Adipocyte (in vitro differentiated cells): Measurements from ENCODE around the gene FAM72D.
A peak's percentile ranks its signal among the peaks of the same experiment; 100 is the strongest.
"Not testable (repeated sequence)": the region's sequence is repeated elsewhere in the genome, so short reads cannot be mapped to it uniquely, and the experiment has no call there.

Experiments
- DNase-seq: peaks from one replicate; pipeline ENCODE4 v3.0.0-alpha.2; 2015; ENCODE audit warnings: low read depth
- H3K27me3 ChIP-seq: replicated peaks from 2 replicates; pipeline ENCODE4 v1.7.0; 2013; ENCODE audit warnings: mild to moderate bottlenecking, low read length, moderate library complexity; ENCODE audit not compliant: control insufficient read depth, insufficient read depth
- H3K36me3 ChIP-seq: 2 replicates; pipeline ENCODE4 v1.7.0; 2013; ENCODE audit warnings: low read length, mild to moderate bottlenecking, moderate library complexity; ENCODE audit not compliant: control insufficient read depth, insufficient read depth, severe bottlenecking
- H3K4me1 ChIP-seq: 2 replicates; pipeline ENCODE4 v1.7.0; 2013; ENCODE audit warnings: mild to moderate bottlenecking, low read length, moderate library complexity; ENCODE audit not compliant: control insufficient read depth, insufficient read depth
- H3K4me3 ChIP-seq: 2 replicates; pipeline ENCODE4 v1.7.0; 2013; ENCODE audit warnings: mild to moderate bottlenecking, low read length, moderate library complexity
- H3K9ac ChIP-seq: 2 replicates; pipeline ENCODE4 v1.7.0; 2013; ENCODE audit warnings: mild to moderate bottlenecking, low read length, moderate library complexity
- H3K9me3 ChIP-seq: 2 replicates; pipeline ENCODE4 v1.7.0; 2013; ENCODE audit warnings: mild to moderate bottlenecking, low read length, moderate library complexity; ENCODE audit not compliant: control insufficient read depth

The FAM72D gene

GRCh38 chr1:145095284-145096057, at the start of gene FAM72D, which contains the start of gene SRGAP2B:
Gene FAM72D (plus strand): TSS chr1:145095974. CDS start chr1:145096848, 874 bp downstream.
Gene SRGAP2B (minus strand): TSS chr1:145095328. CDS start chr1:145092901, 2,427 bp downstream.
- peak within 1 kb of the TSS; percentile 61 for H3K4me3 ChIP-seq
- H3K9me3 ChIP-seq, H3K36me3 ChIP-seq, H3K27me3 ChIP-seq, H3K9ac ChIP-seq, DNase-seq, H3K4me1 ChIP-seq: not testable (repeated sequence)

GRCh38 chr1:145047553-145047952, 48.2 kb upstream of the FAM72D start:
- not testable (repeated sequence) for H3K9ac ChIP-seq, H3K36me3 ChIP-seq, H3K9me3 ChIP-seq, H3K27me3 ChIP-seq, DNase-seq, H3K4me1 ChIP-seq, H3K4me3 ChIP-seq

DNA sequence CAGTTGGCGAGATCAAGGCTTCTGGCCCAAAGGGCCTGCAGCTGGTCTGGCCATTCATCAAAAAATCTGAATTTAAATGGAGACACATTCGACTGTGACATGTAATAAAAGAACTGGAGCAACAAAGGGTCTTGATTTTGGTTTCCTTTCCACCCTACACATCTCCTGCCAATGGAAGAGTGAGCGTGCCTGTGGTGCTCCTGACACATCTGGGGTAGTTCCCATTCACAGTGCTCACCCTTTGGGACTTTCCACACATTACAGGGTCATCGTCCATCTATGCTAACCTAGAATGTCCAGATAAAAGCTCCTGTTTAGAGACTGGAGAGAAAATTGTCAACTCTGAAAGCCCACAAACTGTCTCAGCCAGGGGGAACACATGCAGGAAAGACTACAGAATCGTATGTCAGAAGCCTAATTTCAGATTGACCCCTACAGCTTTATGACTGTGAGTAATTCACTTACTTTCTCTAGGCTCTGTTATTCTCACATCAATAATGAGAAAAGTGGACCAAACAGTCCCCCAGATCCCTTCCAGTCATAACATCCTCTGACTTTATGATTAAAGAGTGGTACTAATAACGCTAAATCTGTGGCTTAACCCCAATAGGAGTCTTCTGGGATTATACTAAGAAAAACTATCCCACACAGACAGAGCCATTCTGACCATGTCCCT, 47.5 kb upstream of the FAM72D start:
- not testable (repeated sequence) for H3K4me3 ChIP-seq, H3K36me3 ChIP-seq, H3K9ac ChIP-seq, H3K4me1 ChIP-seq, DNase-seq, H3K9me3 ChIP-seq, H3K27me3 ChIP-seq

GRCh38 chr1:145052019-145052776, 43.6 kb upstream of the FAM72D start:
- H3K9ac ChIP-seq, H3K36me3 ChIP-seq, DNase-seq, H3K27me3 ChIP-seq, H3K4me3 ChIP-seq, H3K4me1 ChIP-seq, H3K9me3 ChIP-seq: not testable (repeated sequence)

GRCh38 chr1:145053428-145053827, 42.3 kb upstream of the FAM72D start:
- not testable (repeated sequence) for DNase-seq, H3K36me3 ChIP-seq, H3K9me3 ChIP-seq, H3K27me3 ChIP-seq, H3K4me3 ChIP-seq, H3K9ac ChIP-seq, H3K4me1 ChIP-seq

DNA sequence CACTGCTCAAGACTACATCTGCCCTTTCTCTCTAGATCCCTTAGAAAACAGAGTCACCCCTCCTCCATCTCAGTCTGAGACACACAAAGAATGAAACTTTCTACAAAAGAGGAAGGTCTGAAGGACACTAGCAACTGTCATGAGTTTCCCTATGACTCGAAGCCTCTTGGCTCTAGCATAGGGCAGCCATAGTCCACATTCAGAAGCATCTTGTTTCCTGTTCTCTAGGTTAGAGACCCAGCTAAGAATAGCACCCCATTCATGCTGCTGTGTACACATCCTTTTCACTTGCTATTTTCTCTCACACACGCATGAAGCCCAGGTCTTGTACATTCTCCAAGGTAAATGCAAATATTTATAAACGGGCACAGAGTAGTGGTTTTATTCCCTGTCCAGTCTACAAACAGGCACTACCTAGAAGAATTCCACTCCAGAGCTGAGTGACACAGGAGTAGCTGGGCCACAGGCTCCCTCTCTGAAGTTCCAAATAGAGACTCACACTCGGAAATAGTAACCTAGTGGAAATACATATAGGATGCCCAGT, 40.5 kb upstream of the FAM72D start:
- H3K9ac ChIP-seq, H3K4me3 ChIP-seq, H3K27me3 ChIP-seq, H3K4me1 ChIP-seq, H3K36me3 ChIP-seq, H3K9me3 ChIP-seq, DNase-seq: not testable (repeated sequence)

DNA sequence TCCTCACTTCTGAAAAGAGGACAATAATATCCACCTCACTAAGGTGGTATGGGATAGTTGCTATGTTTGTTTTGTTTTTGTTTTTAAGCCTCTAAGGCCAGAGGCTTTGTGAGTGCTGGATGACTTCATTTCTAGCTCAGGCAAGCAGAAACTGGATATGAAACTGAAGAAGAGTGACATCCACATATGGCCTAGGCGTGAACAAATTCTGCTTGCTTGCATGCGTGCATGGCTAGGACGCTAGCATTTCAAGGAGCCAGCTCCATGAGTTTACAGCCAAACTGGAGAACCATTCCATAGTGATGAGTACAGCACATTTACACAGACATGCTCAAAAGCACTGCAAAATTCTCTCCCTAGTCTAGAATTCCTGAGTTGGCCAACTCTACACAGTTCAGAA, 37.6 kb upstream of the FAM72D start:
- not testable (repeated sequence) for H3K9me3 ChIP-seq, DNase-seq, H3K4me3 ChIP-seq, H3K36me3 ChIP-seq, H3K4me1 ChIP-seq, H3K9ac ChIP-seq, H3K27me3 ChIP-seq

GRCh38 chr1:145063285-145063684, 32.5 kb upstream of the FAM72D start:
- H3K27me3 ChIP-seq, H3K36me3 ChIP-seq, H3K9me3 ChIP-seq, DNase-seq, H3K4me1 ChIP-seq, H3K4me3 ChIP-seq, H3K9ac ChIP-seq: not testable (repeated sequence)

- H3K27me3 ChIP-seq, H3K36me3 ChIP-seq: not testable (repeated sequence)
Observed at GRCh38 chr1:145063941-145064648, 31.7 kb upstream of the FAM72D start.

DNA sequence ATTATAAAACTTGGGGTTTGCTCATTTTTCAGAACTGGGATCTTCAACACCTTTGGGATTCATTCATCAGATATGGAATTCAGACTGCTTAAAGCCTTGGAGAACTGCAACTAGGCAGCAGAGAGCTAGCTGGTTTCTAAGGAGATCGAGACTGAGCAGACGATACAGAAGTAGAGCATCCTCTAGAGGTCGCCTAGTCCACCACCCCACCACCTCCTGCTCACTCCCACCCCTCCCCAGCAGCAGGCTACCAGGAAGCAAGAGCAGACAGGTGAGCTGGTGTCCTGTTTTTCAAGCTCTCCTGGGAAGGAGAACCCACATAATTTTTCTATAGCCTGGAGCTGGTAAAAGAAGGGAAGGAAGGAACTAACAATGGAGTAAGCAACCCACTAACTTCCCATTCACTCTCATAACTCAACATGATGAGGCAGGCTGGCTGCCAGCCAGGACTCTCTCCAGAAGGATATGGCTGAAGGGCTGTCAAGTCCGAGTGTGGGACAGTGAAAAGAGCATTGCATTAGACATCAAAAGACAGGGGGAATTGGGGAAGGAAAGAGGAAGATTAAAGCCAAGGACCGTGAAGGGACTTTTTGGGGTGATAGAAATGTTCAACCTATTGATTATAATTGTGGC, 30.5 kb upstream of the FAM72D start:
- H3K9ac ChIP-seq, H3K4me3 ChIP-seq, DNase-seq: not testable (repeated sequence)

More at GRCh38 chr1:145063941-145064648, 31.7 kb upstream of the FAM72D start:
- not testable (repeated sequence) for H3K4me1 ChIP-seq, H3K4me3 ChIP-seq, H3K9me3 ChIP-seq, H3K9ac ChIP-seq
- DNase-seq = peak; percentile 7

More for the DNA sequence above, 30.5 kb upstream of the FAM72D start:
- not testable (repeated sequence) for H3K9me3 ChIP-seq, H3K4me1 ChIP-seq, H3K27me3 ChIP-seq, H3K36me3 ChIP-seq
